Upper lobe of left lung (tissue), 4 donors: ENCODE results near the gene CTBP2.

Source experiments
- EP300 ChIP-seq, 4 donors: sonication (generic); formaldehyde crosslinking; IDR thresholded peaks; one replicate each; pipeline ENCODE4 v1.5.1; 2017; ENCODE audit warnings: antibody characterized with exemption in 4 of 4, control low read depth in 2 of 4
- POLR2A ChIP-seq, 4 donors: fragments of 450-650 bp; IDR thresholded peaks; one replicate each; pipeline ENCODE4 v1.5.1; 2016 to 2017; ENCODE audit warnings: antibody characterized with exemption in 4 of 4, mild to moderate bottlenecking in 2 of 4
- POLR2AphosphoS5 ChIP-seq, 2 donors: sonication (generic); formaldehyde crosslinking; IDR thresholded peaks; one replicate each; pipeline ENCODE4 v1.5.1; 2017; ENCODE audit warnings: antibody characterized with exemption in 2 of 2
- TF ChIP-seq, protein P1 (sequence below), 6 experiments: fragments of 450-650 bp in 4 of 6; fragments of 200-600 bp in 2 of 6; sonication (generic) in 2 of 6; IDR thresholded peaks; one replicate each; pipeline ENCODE4 v1.5.1; 2016 to 2019; ENCODE audit warnings: antibody characterized with exemption in 6 of 6

GRCh38 chr10:125111118-125111727 lies 49.1 kb downstream of the CTBP2 start:
- TF ChIP-seq, protein P1, sequence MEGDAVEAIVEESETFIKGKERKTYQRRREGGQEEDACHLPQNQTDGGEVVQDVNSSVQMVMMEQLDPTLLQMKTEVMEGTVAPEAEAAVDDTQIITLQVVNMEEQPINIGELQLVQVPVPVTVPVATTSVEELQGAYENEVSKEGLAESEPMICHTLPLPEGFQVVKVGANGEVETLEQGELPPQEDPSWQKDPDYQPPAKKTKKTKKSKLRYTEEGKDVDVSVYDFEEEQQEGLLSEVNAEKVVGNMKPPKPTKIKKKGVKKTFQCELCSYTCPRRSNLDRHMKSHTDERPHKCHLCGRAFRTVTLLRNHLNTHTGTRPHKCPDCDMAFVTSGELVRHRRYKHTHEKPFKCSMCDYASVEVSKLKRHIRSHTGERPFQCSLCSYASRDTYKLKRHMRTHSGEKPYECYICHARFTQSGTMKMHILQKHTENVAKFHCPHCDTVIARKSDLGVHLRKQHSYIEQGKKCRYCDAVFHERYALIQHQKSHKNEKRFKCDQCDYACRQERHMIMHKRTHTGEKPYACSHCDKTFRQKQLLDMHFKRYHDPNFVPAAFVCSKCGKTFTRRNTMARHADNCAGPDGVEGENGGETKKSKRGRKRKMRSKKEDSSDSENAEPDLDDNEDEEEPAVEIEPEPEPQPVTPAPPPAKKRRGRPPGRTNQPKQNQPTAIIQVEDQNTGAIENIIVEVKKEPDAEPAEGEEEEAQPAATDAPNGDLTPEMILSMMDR (IDR thresholded peaks at IDR 0.05): no peak
- TF ChIP-seq POLR2AphosphoS5 (IDR thresholded peaks at IDR 0.05) (no peak), EP300 (IDR thresholded peaks at IDR 0.05) (no peak), POLR2A (IDR thresholded peaks at IDR 0.05) (no peak)
